ENCODE results near the gene LAMA5. TPM values are rescaled to one million over a fixed set of nuclear protein-coding genes. Genes with fewer than 3 reads are reported as not detected.
A peak's percentile ranks its signal among the peaks of the same experiment; 100 is the strongest.

Gene LAMA5
- polyA plus RNA-seq, 1 donor (not counting 4 experiments of a cell fraction or from before 2014, with no cell fraction given), result 8.7 TPM

- no peak for DNase-seq (ENCODE audit: low read depth, low spot score)
- Histone ChIP-seq H3K27me3 (ENCODE audit: control insufficient read depth, extremely low read depth, insufficient read depth, low read length) (no peaks in the 10 kb centered on the region), H3K4me2 (ENCODE audit: control insufficient read depth, extremely low read depth, insufficient read depth, low read depth, low read length) (peak overlapping the region; percentile 16), H3K9ac (ENCODE audit: control insufficient read depth, extremely low read depth, insufficient read depth, low read length) (no peak overlapping the region), H3K4me1 (ENCODE audit: control insufficient read depth, extremely low read depth, insufficient read depth, low read length) (peaks cover 35% of the 10 kb centered on the region), H4K20me1 (ENCODE audit: control insufficient read depth, extremely low read depth, insufficient read depth, low read length) (peaks cover 56% of the 10 kb centered on the region), H3K27ac (ENCODE audit: control insufficient read depth, insufficient read depth, low read length) (no peak overlapping the region), H3K36me3 (ENCODE audit: control insufficient read depth in 2 of 2, extremely low read depth in 1 of 2, insufficient read depth in 2 of 2, low read length in 2 of 2) (peaks cover 29 to 45% of the 10 kb centered on the region in 2 experiments), H3K9me3 (ENCODE audit: control insufficient read depth, low read depth, low read length) (no peaks in the 10 kb centered on the region), H2AFZ (ENCODE audit: control insufficient read depth, low read length) (no peak overlapping the region), H3K79me2 (ENCODE audit: control insufficient read depth, insufficient read depth, low read length) (peaks cover 49% of the 10 kb centered on the region), H3K4me3 (ENCODE audit: control insufficient read depth in 2 of 3, extremely low read depth in 1 of 3, insufficient read depth in 2 of 3, low read depth in 1 of 3, low read length in 3 of 3) (no peak overlapping the region), H3K9me1 (ENCODE audit: control insufficient read depth, extremely low read depth, insufficient read depth, low read length) (no peaks in the 10 kb centered on the region)
- dilution Hi-C loops (cut with MboI; ENCODE audit: extremely low pct_ligation_motif_present, low sequenced_read_pairs), result no loop called here
- no peak for FAIRE-seq
- no peak for TF ChIP-seq EZH2 (IDR thresholded peaks at IDR 0.05; ENCODE audit: low read length)
- no peak for TF ChIP-seq CTCF (optimal IDR thresholded peaks at IDR 0.05 in 1 of 3, IDR thresholded peaks at IDR 0.05 in 1 of 3, conservative IDR thresholded peaks at IDR 0.05 in 1 of 3; ENCODE audit: extremely low read depth in 1 of 3, insufficient read depth in 2 of 3, low read length in 3 of 3)
Measured at GRCh38 chr20:62307226-62308101, 59.6 kb downstream of the LAMA5 start.

- peak overlapping the region; percentile 47 for H3K9ac ChIP-seq (ENCODE audit: control insufficient read depth, extremely low read depth, insufficient read depth, low read length)
- H4K20me1 ChIP-seq (ENCODE audit: control insufficient read depth, extremely low read depth, insufficient read depth, low read length), result peaks cover 56% of the 10 kb centered on the region
- H3K36me3 ChIP-seq (ENCODE audit: control insufficient read depth in 2 of 2, extremely low read depth in 1 of 2, insufficient read depth in 2 of 2, low read length in 2 of 2), result peaks cover 28 to 45% of the 10 kb centered on the region in 2 experiments
- DNase-seq (ENCODE audit: low read depth, low spot score) (no peak), FAIRE-seq (no peak)
- H3K4me3 ChIP-seq (ENCODE audit: control insufficient read depth in 2 of 3, extremely low read depth in 1 of 3, insufficient read depth in 2 of 3, low read depth in 1 of 3, low read length in 3 of 3), result peak overlapping the region in 2 of 3 experiments; percentile 25 to 47
- no peaks in the 10 kb centered on the region for H3K9me3 ChIP-seq (ENCODE audit: control insufficient read depth, low read depth, low read length)
- H2AFZ ChIP-seq (ENCODE audit: control insufficient read depth, low read length), result no peak overlapping the region
- dilution Hi-C loops (cut with MboI; ENCODE audit: extremely low pct_ligation_motif_present, low sequenced_read_pairs), result no loop called here
- H3K27ac ChIP-seq (ENCODE audit: control insufficient read depth, insufficient read depth, low read length), result peak overlapping the region; percentile 3
- no peaks in the 10 kb centered on the region for H3K9me1 ChIP-seq (ENCODE audit: control insufficient read depth, extremely low read depth, insufficient read depth, low read length)
- peaks cover 49% of the 10 kb centered on the region for H3K79me2 ChIP-seq (ENCODE audit: control insufficient read depth, insufficient read depth, low read length)
- TF ChIP-seq CTCF (optimal IDR thresholded peaks at IDR 0.05 in 1 of 3, IDR thresholded peaks at IDR 0.05 in 1 of 3, conservative IDR thresholded peaks at IDR 0.05 in 1 of 3; ENCODE audit: extremely low read depth in 1 of 3, insufficient read depth in 2 of 3, low read length in 3 of 3), result no peak
- H3K4me1 ChIP-seq (ENCODE audit: control insufficient read depth, extremely low read depth, insufficient read depth, low read length), result peaks cover 35% of the 10 kb centered on the region
- no peaks in the 10 kb centered on the region for H3K27me3 ChIP-seq (ENCODE audit: control insufficient read depth, extremely low read depth, insufficient read depth, low read length)
- H3K4me2 ChIP-seq (ENCODE audit: control insufficient read depth, extremely low read depth, insufficient read depth, low read depth, low read length), result peak overlapping the region; percentile 92
Measured at GRCh38 chr20:62306414-62307187, 60.5 kb downstream of the LAMA5 start.

Data from keratinocyte (primary cell).